NCI-H1436 treated with DMSO at 0.1 percent for 48 hours (cell line): ENCODE data around the gene TATDN2.
"Not testable (repeated sequence)": the region's sequence is repeated elsewhere in the genome, so short reads cannot be mapped to it uniquely, and the experiment has no call there.

Experiments
- DNase-seq: peaks from one replicate; lab custom pipeline; 2025; lab: John Stamatoyannopoulos, UW

The TATDN2 gene

GRCh38 chr3:10292505-10293419, 44.5 kb downstream of the TATDN2 start, which contains the start of gene GHRL:
TSS of gene GHRL (minus strand) at chr3:10292947. CDS start at chr3:10290180, 2,767 bp downstream.
- DNase-seq, result no peak

GRCh38 chr3:10294030-10294586, 45.8 kb downstream of the TATDN2 start:
- DNase-seq, result no peak

DNA sequence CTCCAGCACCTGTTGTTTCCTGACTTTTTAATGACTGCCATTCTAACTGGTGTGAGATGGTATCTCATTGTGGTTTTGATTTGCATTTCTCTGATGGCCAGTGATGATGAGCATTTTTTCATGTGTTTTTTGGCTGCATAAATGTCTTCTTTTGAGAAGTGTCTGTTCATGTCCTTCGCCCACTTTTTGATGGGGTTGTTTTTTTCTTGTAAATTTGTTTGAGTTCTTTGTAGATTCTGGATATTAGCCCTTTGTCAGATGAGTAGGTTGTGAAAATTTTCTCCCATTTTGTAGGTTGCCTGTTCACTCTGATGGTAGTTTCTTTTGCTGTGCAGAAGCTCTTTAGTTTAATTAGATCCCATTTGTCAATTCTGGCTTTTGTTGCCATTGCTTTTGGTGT, 49.8 kb downstream of the TATDN2 start:
- not testable (repeated sequence) for DNase-seq

DNA sequence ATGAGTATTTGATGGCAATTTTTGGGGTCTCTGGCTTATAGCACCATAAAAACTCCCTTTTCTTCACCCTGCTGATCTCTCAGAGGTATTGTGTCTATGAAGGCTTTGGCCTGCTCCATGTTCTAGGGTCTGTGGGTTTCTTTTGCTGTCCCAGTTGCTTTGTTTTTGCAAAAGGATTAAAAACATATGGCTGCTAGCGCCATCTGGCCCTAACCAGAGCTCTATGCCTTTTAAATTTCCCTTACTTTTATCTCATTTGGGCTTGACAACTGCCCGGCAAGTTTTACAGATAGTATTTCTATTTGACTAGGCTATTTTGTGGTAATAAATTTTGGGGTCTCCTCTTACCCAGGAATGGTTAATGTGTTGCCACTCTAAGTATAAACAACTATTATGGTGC, 50.9 kb downstream of the TATDN2 start:
- no peak for DNase-seq

DNA sequence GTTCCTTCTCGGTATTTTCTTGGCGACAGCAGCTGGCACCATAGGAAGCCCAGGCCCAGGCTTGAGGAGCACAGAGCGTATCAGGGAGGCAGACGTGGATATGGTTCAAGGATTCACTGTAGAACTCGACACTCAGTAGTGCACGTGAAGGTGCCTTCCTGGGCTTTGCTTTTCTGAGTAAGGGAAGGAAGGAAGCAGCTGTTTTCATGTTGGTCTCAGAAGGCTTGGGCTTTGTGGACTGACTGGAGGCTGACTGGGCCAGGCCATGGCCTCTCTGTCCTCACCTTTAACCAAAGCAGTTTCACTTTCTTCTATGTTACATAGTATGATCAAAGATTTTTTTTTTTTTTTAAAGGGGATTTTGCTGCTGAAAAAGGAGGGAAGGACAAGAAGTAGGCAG, 51.4 kb downstream of the TATDN2 start:
- no peak for DNase-seq

GRCh38 chr3:10300087-10300486, 51.8 kb downstream of the TATDN2 start:
- no peak for DNase-seq

- no peak for DNase-seq
Observed at GRCh38 chr3:10303105-10303504, 54.8 kb downstream of the TATDN2 start.

DNA sequence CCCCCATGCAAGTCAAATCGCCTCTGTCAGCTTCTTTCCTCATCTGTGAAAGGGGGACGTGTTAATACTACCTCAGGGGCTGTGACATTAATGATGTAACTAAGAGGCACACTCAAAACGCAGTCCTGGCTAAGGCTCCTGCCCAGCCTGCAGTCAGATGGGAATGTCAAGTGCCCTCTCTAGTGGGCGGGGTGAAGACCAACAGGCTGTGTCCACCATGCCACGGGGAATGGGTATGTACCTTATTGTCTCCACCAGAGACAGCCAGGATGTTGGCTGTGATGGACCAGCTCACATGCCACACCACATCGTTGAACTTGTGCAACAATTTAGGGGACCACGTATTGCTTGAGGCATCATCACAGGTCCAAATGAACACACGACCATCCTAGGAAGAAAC, 55.5 kb downstream of the TATDN2 start:
- no peak for DNase-seq

DNA sequence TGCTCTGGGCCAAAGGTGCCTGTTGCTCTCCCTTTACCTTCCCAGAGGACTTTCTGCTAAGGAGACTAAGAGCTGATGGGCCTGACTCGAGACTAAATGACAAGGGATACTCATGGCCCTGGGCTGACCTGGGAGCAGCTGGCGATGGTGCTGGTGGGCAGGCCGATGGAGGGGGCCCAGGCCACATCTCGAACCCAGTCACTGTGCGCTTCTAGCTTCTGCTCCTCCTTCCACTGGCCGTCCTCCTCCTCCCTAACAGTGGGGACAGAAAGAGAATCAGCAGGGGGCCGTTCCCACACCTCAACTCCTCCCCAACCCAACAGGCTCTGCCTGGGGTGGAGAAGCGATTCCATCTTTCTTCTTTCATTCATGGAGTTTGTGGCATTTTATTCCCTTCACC, 56.6 kb downstream of the TATDN2 start:
- no peak for DNase-seq

DNA sequence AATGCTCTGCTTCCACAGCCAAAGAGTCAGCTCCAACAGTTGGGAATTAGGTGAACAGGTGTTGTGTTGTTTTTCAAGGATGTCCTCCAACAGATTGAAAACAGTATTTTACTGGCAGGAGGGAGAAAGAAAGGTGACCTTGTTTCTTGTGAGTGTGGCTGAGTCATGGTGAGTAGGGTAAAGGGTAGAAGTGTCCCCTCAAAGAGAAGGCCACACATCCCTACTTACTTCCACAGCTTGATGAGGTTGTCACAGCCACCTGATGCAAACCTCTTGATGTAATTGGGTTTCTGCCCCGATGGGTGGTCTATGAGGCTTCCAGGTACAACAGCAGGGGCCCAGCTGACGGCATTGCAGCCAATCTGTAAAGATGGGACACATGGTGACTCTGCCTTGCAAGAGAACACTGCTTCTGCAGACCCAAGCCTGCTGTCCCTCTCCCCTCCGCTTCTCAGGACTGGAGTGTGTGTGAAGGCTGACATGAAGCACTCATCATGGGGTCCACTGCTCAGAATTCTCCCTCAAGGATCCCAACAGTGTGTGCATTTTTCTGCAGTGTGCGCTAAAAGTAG, 57.2 kb downstream of the TATDN2 start:
- DNase-seq, result no peak

GRCh38 chr3:10306156-10306555, 57.9 kb downstream of the TATDN2 start:
- no peak for DNase-seq

DNA sequence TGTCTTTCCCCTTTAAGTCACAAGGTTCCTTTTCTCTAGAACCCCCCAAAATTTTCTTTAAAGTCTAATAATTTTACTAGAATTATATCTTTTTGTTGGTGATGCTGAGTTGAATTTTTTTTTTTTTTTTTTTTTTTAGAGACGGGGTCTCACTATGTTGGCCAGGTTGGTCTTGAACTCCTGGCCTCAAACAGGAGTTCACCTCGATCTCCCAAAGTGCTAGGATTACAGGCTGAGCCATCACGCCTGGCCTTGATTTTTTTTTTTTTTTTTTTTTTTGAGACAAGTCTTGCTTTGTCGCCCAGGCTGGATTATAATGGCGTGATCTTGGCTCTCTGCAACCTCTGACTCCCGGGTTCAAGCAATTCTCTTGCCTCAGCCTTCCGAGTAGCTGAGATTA, 60.4 kb downstream of the TATDN2 start:
- no peak for DNase-seq

- DNase-seq, result no peak
Observed at GRCh38 chr3:10309736-10310135, 61.5 kb downstream of the TATDN2 start.

GRCh38 chr3:10310578-10310977, 62.3 kb downstream of the TATDN2 start:
- DNase-seq, result no peak

GRCh38 chr3:10311710-10312109, 63.5 kb downstream of the TATDN2 start:
- no peak for DNase-seq

DNA sequence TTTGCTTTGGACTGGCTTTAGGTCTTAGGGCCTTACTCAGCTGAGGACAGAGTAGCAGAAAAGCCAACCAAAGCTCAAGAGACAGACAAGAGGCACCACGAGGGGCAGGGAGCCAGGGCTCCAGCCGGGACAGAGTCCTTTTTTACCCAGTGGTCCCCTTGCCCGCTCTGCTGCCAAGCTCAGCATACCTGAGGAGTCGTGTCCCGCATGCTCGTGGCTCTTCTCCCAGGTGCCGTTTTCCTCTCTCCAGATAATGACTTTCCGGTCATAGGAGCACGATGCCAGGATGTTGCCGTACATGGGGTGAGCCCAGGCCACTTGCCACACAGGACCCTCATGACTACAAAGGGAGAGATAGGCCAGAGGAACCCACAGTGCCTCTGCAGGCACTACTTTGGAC, 64.1 kb downstream of the TATDN2 start:
- DNase-seq, result no peak

DNA sequence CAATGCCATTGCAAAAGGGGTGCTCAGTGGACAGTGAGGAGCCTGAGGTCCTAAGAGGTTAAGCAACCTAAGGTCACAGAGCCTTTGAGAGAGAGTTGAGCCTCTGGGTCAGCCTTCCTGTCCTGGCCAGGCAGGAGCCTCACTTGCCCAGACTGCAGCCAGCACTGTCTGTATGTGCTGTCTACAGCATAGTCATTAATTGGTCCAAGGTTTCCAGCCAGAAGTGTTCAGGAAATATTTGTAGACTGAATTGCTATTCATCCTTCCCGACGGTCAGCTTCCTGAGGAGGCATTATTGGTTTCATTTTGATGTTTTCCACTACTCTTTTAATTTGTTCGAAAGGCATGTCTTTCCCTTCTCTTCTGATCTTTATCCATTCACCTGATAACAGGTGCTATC, 64.6 kb downstream of the TATDN2 start:
- DNase-seq, result no peak

- DNase-seq, result no peak
Observed at GRCh38 chr3:10315101-10315500, 66.8 kb downstream of the TATDN2 start.

DNA sequence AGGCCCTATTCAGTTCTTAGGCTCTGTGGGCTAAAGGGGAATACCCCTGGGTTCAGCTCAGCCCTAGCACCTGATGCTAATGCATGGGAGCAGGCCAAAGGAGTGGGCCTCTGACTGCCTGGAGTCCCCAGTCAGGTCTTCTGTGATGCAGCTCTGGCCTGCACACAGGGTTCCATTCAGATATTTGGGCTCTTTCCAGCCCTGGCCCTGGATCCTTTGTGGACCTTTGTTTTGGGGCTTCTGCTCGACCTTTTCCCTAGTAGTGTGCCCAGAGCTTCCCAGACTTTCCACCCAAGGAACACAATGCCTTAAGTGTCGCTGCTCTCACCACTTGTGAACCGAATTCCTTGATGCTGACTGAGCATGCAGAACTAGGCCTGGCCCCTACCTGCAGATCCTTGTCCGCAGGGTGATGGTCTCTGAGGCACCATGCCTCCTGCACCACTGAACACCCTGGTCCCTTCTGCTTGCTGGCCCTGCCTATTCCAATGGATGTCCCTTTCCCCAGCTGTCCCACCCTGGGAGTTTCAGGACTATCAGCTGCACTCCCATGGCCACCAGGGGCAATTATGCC, 67.6 kb downstream of the TATDN2 start:
- no peak for DNase-seq

- DNase-seq, result no peak
Observed at GRCh38 chr3:10317311-10317960, 69.2 kb downstream of the TATDN2 start.

DNA sequence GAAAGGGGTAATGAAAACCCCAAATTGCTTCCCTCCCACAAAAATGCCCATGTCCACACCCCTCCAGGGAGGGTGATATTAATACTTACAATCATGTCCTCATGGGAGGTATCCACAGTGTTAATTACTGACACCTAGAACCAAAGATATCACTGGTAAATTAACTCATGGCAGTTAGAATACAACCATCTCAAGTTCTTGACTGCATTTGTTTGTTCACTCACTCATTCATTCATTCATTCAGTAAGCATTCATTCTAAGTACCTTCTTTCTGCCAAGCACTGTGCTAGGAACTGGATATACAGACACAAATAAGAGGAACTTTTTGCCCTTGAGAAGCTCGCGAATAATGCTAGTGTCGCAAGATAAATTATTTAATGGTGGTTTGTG, 69.7 kb downstream of the TATDN2 start:
- no peak for DNase-seq

DNA sequence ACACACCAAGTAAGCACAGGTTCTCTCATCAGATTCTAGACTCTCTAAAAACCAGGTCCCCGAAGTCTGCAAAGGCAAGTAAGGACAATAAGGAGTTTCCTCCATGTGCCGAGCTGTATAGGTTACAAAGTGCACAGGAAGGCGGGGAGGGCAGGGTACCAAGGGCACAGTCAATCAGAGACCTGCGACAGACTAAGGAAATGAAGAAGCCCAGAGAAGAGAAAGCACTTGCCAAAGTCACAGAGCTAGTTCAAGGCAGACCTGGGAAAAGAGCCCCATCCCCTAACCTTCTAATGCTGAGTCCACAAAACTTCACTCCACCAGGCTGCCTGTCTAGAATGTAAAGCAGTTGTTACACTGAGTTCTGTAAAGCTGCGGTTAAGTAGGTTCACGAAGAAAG, 71.0 kb downstream of the TATDN2 start:
- DNase-seq, result no peak
